ENCODE measurements around the gene RBM38. TPM values are rescaled to one million over a fixed set of nuclear protein-coding genes. Genes with fewer than 3 reads are reported as not detected.
A peak's percentile ranks its signal among the peaks of the same experiment; 100 is the strongest.

Gene RBM38
- total RNA-seq, 1 donor from 2014 or later, result 33.4 TPM

- TF ChIP-seq, protein P1, sequence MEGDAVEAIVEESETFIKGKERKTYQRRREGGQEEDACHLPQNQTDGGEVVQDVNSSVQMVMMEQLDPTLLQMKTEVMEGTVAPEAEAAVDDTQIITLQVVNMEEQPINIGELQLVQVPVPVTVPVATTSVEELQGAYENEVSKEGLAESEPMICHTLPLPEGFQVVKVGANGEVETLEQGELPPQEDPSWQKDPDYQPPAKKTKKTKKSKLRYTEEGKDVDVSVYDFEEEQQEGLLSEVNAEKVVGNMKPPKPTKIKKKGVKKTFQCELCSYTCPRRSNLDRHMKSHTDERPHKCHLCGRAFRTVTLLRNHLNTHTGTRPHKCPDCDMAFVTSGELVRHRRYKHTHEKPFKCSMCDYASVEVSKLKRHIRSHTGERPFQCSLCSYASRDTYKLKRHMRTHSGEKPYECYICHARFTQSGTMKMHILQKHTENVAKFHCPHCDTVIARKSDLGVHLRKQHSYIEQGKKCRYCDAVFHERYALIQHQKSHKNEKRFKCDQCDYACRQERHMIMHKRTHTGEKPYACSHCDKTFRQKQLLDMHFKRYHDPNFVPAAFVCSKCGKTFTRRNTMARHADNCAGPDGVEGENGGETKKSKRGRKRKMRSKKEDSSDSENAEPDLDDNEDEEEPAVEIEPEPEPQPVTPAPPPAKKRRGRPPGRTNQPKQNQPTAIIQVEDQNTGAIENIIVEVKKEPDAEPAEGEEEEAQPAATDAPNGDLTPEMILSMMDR (conservative IDR thresholded peaks at IDR 0.05), result no peak
- no peak for DNase-seq (ENCODE audit: low read depth, low spot score)
- H3K9me3 Mint-ChIP-seq, result no peaks in the 10 kb centered on the region
- no peaks in the 10 kb centered on the region for H3K27me3 Mint-ChIP-seq (ENCODE audit: low read depth)
- no peak overlapping the region for H3K4me3 Mint-ChIP-seq
- H3K36me3 Mint-ChIP-seq (ENCODE audit: low read depth), result peaks cover 13% of the 10 kb centered on the region
- H3K4me1 Mint-ChIP-seq, result no peaks in the 10 kb centered on the region
- no peak overlapping the region for H3K27ac Mint-ChIP-seq (ENCODE audit: unreplicated experiment)
These were observed 13.1 kb upstream of the RBM38 start for GRCh38 chr20:57378107-57378506.

DNA sequence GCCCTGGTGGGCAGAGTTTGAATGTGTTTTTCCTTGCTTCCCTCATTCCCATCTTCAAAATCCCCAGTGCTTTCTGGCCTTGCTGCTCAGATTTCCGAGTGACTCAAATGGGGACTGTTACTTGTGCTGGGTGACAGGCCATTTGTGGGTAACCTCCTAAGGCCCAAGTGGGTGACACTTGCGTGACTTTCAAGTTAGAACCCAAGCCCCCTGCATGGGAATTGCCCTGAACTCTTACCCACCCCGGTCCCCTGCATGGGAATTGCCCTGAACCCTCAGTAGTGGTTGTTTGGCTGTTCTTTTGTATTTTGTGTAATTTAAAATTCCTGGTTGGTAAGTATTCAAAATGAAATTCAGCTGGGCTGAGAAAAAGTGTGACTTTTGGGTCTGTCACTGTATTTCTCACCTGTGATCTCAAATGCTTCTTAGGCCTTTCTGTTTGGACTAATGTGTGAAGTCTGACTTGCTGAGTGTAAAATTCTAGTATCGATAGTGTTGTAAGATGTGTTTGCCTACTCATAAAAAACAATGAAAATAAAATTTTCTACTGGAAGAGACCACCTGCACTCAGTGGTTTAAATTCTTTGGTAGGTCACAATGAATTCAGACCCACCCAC lies 12.4 kb upstream of the RBM38 start:
- no peak overlapping the region for H3K27ac Mint-ChIP-seq (ENCODE audit: unreplicated experiment)
- H3K9me3 Mint-ChIP-seq, result no peaks in the 10 kb centered on the region
- H3K4me3 Mint-ChIP-seq, result no peak overlapping the region
- no peaks in the 10 kb centered on the region for H3K27me3 Mint-ChIP-seq (ENCODE audit: low read depth)
- no peaks in the 10 kb centered on the region for H3K4me1 Mint-ChIP-seq
- TF ChIP-seq, protein P1 (conservative IDR thresholded peaks at IDR 0.05), result no peak
- peaks cover 13% of the 10 kb centered on the region for H3K36me3 Mint-ChIP-seq (ENCODE audit: low read depth)
- no peak for DNase-seq (ENCODE audit: low read depth, low spot score)

DNA sequence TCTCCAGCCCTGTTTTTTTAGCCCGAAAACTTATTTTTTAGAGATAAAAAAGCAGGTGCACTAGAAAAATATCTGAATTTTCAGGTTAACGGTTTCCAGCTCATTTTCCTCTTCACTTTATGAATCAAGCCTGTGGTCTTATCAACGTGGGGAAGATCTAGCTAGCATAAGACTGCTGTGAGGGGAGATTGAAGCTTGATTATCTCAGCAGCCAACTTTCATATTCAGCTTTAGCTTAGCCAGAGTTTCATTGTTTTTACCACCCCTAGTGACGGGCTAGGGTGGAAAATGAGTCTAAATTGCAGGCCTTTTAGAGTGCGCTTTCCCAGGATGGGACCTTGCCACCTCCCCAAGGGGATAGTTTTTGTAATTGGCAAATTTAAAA lies 11.9 kb upstream of the RBM38 start:
- H3K27me3 Mint-ChIP-seq (ENCODE audit: low read depth), result no peaks in the 10 kb centered on the region
- H3K9me3 Mint-ChIP-seq, result no peaks in the 10 kb centered on the region
- no peak overlapping the region for H3K27ac Mint-ChIP-seq (ENCODE audit: unreplicated experiment)
- TF ChIP-seq, protein P1 (conservative IDR thresholded peaks at IDR 0.05), result no peak
- peaks cover 11% of the 10 kb centered on the region for H3K36me3 Mint-ChIP-seq (ENCODE audit: low read depth)
- DNase-seq (ENCODE audit: low read depth, low spot score), result no peak
- H3K4me1 Mint-ChIP-seq, result no peaks in the 10 kb centered on the region
- no peak overlapping the region for H3K4me3 Mint-ChIP-seq

DNA sequence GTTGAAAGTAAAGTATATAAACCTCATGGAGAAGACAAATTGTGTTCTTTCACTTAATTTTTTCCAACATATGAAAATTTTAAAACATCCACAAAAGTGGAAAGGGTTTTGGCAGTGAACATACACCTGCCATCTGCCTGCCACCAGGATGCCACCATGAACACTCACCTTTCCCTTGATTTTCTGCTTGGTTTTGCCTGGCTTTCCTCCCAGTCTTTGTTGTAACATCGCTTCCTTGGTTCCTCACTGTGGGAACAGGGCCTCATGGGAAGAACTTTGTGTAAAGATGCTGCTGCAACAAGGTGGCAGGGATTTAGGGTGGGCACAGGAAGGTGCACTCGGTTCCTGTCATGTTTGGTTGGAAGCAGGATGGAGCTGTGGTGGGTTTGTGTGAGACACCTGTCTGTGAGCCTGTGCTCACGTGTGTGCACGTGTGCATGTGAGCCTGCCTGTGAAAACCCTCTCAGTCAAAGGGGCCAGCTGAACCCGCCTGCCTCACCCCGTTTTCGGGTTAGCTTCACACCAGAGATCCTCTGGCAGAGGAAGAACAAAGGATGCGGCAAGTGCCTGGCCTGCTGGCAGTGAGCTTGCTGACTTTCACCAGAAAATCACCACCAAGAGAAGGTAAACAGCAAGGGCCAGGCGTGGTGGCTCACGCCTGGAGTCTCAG lies 11.0 kb upstream of the RBM38 start:
- no peaks in the 10 kb centered on the region for H3K27me3 Mint-ChIP-seq (ENCODE audit: low read depth)
- H3K4me1 Mint-ChIP-seq, result no peaks in the 10 kb centered on the region
- H3K36me3 Mint-ChIP-seq (ENCODE audit: low read depth), result peaks cover 9% of the 10 kb centered on the region
- DNase-seq (ENCODE audit: low read depth, low spot score), result no peak
- TF ChIP-seq, protein P1 (conservative IDR thresholded peaks at IDR 0.05), result no peak
- H3K4me3 Mint-ChIP-seq, result no peak overlapping the region
- no peak overlapping the region for H3K27ac Mint-ChIP-seq (ENCODE audit: unreplicated experiment)
- no peaks in the 10 kb centered on the region for H3K9me3 Mint-ChIP-seq

- TF ChIP-seq, protein P1 (conservative IDR thresholded peaks at IDR 0.05), result peak; percentile 95
- Mint-ChIP-seq H3K4me1 (no peaks in the 10 kb centered on the region), H3K27ac (ENCODE audit: unreplicated experiment) (no peak overlapping the region), H3K4me3 (peak overlapping the region; percentile 34), H3K27me3 (ENCODE audit: low read depth) (no peaks in the 10 kb centered on the region), H3K36me3 (ENCODE audit: low read depth) (peaks cover 2% of the 10 kb centered on the region), H3K9me3 (no peaks in the 10 kb centered on the region)
- DNase-seq (ENCODE audit: low read depth, low spot score), result peak; percentile 89
These were observed 9.3 kb upstream of the RBM38 start for GRCh38 chr20:57381596-57382503.
